Keratinocyte (primary cell): Measurements from ENCODE around the gene ZNF174. TPM values are rescaled to one million over a fixed set of nuclear protein-coding genes. Genes with fewer than 3 reads are reported as not detected.

Experiments used
- DNase-seq: peaks from one replicate; pipeline ENCODE4 v3.0.0-alpha.2; 2011; ENCODE audit warnings: low read depth, missing footprints, low spot score
- FAIRE-seq: peaks from 2 replicates; lab custom pipeline; 2011; peaks lifted over from hg19 to GRCh38; lab: Jason Lieb, UNC
- H2AFZ ChIP-seq: 2 replicates; pipeline ENCODE4 v1.6.0; 2012; ENCODE audit warnings: low read length, control low read depth, inconsistent platforms; ENCODE audit not compliant: control insufficient read depth
- H3K27ac ChIP-seq: 2 replicates; pipeline ENCODE4 v1.5.1; 2011; ENCODE audit warnings: low read length; ENCODE audit not compliant: control insufficient read depth, insufficient read depth
- H3K27me3 ChIP-seq: 3 replicates; pipeline ENCODE4 v1.6.0; 2011; ENCODE audit warnings: low read length; ENCODE audit not compliant: control insufficient read depth, insufficient read depth; ENCODE audit errors: extremely low read depth
- H3K36me3 ChIP-seq, 2 experiments: 2 replicates in 1 of 2; 3 replicates in 1 of 2; pipeline ENCODE4 v1.5.1; 2011; ENCODE audit warnings: low read length in 2 of 2, mild to moderate bottlenecking in 1 of 2; ENCODE audit not compliant: control insufficient read depth in 2 of 2, insufficient read depth in 2 of 2; ENCODE audit errors: extremely low read depth in 1 of 2
- H3K4me1 ChIP-seq: 3 replicates; pipeline ENCODE4 v1.5.1; 2011; ENCODE audit warnings: low read length; ENCODE audit not compliant: control insufficient read depth, insufficient read depth; ENCODE audit errors: extremely low read depth
- H3K4me2 ChIP-seq: 3 replicates; pipeline ENCODE4 v1.6.0; 2011; ENCODE audit warnings: low read depth, low read length; ENCODE audit not compliant: control insufficient read depth, insufficient read depth; ENCODE audit errors: extremely low read depth
- H3K4me3 ChIP-seq, 3 experiments: fragments of 200-600 bp in 1 of 3; sonication (generic) in 1 of 3; 2 replicates in 2 of 3; 3 replicates in 1 of 3; pipeline ENCODE4 v1.5.1; 2011 to 2016; ENCODE audit warnings: low read length in 3 of 3, mild to moderate bottlenecking in 3 of 3, control low read depth in 2 of 3, inconsistent platforms in 1 of 3, low read depth in 1 of 3, mixed read lengths in 1 of 3, mixed run types in 1 of 3, moderate library complexity in 1 of 3; ENCODE audit not compliant: control insufficient read depth in 2 of 3, insufficient read depth in 2 of 3; ENCODE audit errors: extremely low read depth in 1 of 3
- H3K79me2 ChIP-seq: 2 replicates; pipeline ENCODE4 v1.6.0; 2012; ENCODE audit warnings: low read length; ENCODE audit not compliant: control insufficient read depth, insufficient read depth
- H3K9ac ChIP-seq: 3 replicates; pipeline ENCODE4 v1.6.0; 2011; ENCODE audit warnings: low read length; ENCODE audit not compliant: control insufficient read depth, insufficient read depth; ENCODE audit errors: extremely low read depth
- H3K9me1 ChIP-seq: 3 replicates; pipeline ENCODE4 v1.6.0; 2011; ENCODE audit warnings: low read length; ENCODE audit not compliant: control insufficient read depth, insufficient read depth; ENCODE audit errors: extremely low read depth
- H3K9me3 ChIP-seq: 2 replicates; pipeline ENCODE4 v1.5.1; 2012; ENCODE audit warnings: low read depth, low read length; ENCODE audit not compliant: control insufficient read depth
- H4K20me1 ChIP-seq: 3 replicates; pipeline ENCODE4 v1.6.0; 2011; ENCODE audit warnings: low read length; ENCODE audit not compliant: control insufficient read depth, insufficient read depth; ENCODE audit errors: extremely low read depth
- CTCF ChIP-seq, 3 experiments: IDR thresholded peaks in 1 of 3; conservative IDR thresholded peaks in 1 of 3; optimal IDR thresholded peaks in 1 of 3; 2 replicates in 2 of 3; 3 replicates in 1 of 3; pipeline versions ENCODE3 to v1.5.1; 2011; ENCODE audit warnings: low read length in 3 of 3, mild to moderate bottlenecking in 3 of 3, moderate library complexity in 2 of 3, control low read depth in 1 of 3, inconsistent platforms in 1 of 3; ENCODE audit not compliant: insufficient read depth in 2 of 3; ENCODE audit errors: extremely low read depth in 1 of 3
- EZH2 ChIP-seq: IDR thresholded peaks from one replicate; pipeline ENCODE4 v1.6.1; 2012; ENCODE audit warnings: inconsistent platforms, mild to moderate bottlenecking, low read length, moderate library complexity
- dilution Hi-C: fragments of 300-500 bp; cut with MboI; formaldehyde crosslinking; loops from one replicate; pipeline ENCODE4 v1.7.0; 2020; ENCODE audit warnings: low sequenced_read_pairs; ENCODE audit not compliant: extremely low pct_ligation_motif_present
- polyA plus RNA-seq, 5 experiments: library from polyadenylated mRNA; depleted of rRNA in 3 of 5; stranded (reverse) in 3 of 5; stranded (forward) in 1 of 5; unstranded in 1 of 5; fragments of >200 nt; gene quantifications; 1 replicate in 1 of 5; 2 replicates in 3 of 5; 3 replicates in 1 of 5; pipeline versions ENCODE4 v1.2.1 to v1.2.3, GENCODE V29; 2011 to 2012; ENCODE audit warnings: missing spikeins in 2 of 5, low read depth in 1 of 5, low replicate concordance in 1 of 5

The ZNF174 gene
- polyA plus RNA-seq, 1 donor (not counting 4 experiments of a cell fraction or from before 2014, with no cell fraction given), result 8.0 TPM

GRCh38 chr16:3443108-3444031, 42.4 kb downstream of the ZNF174 start, which contains the start of the genes NAA60 and ZNF597:
TSS of gene NAA60 (plus strand) at chr16:3443680. CDS start at chr16:3476228, 32,548 bp downstream.
TSS of gene ZNF597 (minus strand) at chr16:3443504. CDS start at chr16:3443153, 351 bp downstream.
- Histone ChIP-seq H3K27me3 (no peaks in the 10 kb centered on the region), H3K9me1 (no peaks in the 10 kb centered on the region), H3K9me3 (no peaks in the 10 kb centered on the region), H3K4me1 (peaks cover 4% of the 10 kb centered on the region), H3K9ac (peak within 1 kb of the TSS; percentile 91), H3K4me2 (peak within 1 kb of the TSS; percentile 89), H3K36me3 (no peaks in the 10 kb centered on the region), H2AFZ (peak within 1 kb of the TSS; percentile 75), H3K27ac (peak within 1 kb of the TSS; percentile 83), H4K20me1 (no peaks in the 10 kb centered on the region), H3K4me3 (peak within 1 kb of the TSS; percentile 56 to 76 (median 75)), H3K79me2 (peaks cover 35% of the 10 kb centered on the region)
- no peak for TF ChIP-seq CTCF (optimal IDR thresholded peaks at IDR 0.05 in 1 of 3, IDR thresholded peaks at IDR 0.05 in 1 of 3, conservative IDR thresholded peaks at IDR 0.05 in 1 of 3; ENCODE audit: extremely low read depth in 1 of 3, insufficient read depth in 2 of 3, low read length in 3 of 3)
- no peak for TF ChIP-seq EZH2
- dilution Hi-C loops, result no loop called here
- no peak for DNase-seq
- no peak for FAIRE-seq

- peak overlapping the region; percentile 83 for H3K27ac ChIP-seq
- peaks cover 35% of the 10 kb centered on the region for H3K79me2 ChIP-seq
- no peaks in the 10 kb centered on the region for H3K36me3 ChIP-seq
- peak overlapping the region; percentile 91 for H3K9ac ChIP-seq
- H2AFZ ChIP-seq, result peak overlapping the region; percentile 11
- no peak for TF ChIP-seq CTCF (optimal IDR thresholded peaks at IDR 0.05 in 1 of 3, IDR thresholded peaks at IDR 0.05 in 1 of 3, conservative IDR thresholded peaks at IDR 0.05 in 1 of 3; ENCODE audit: extremely low read depth in 1 of 3, insufficient read depth in 2 of 3, low read length in 3 of 3)
- no peak for TF ChIP-seq EZH2
- no peaks in the 10 kb centered on the region for H3K9me1 ChIP-seq
- dilution Hi-C loops, result no loop called here
- H3K4me3 ChIP-seq, result peak overlapping the region; percentile 56 to 76 (median 66)
- H3K9me3 ChIP-seq, result no peaks in the 10 kb centered on the region
- DNase-seq (no peak), FAIRE-seq (no peak)
- H3K4me1 ChIP-seq, result peaks cover 4% of the 10 kb centered on the region
- peak overlapping the region; percentile 26 for H3K4me2 ChIP-seq
- no peaks in the 10 kb centered on the region for H4K20me1 ChIP-seq
- no peaks in the 10 kb centered on the region for H3K27me3 ChIP-seq
Observed at GRCh38 chr16:3444032-3444388, 43.0 kb downstream of the ZNF174 start.
